Small intestine (tissue), 7 donors: ENCODE results near the gene RASAL2. TPM values are rescaled to one million over a fixed set of nuclear protein-coding genes. Genes with fewer than 3 reads are reported as not detected.

Source experiments
- DNase-seq, 2 donors: peaks; one replicate each; pipeline versions ENCODE4 v3.0.0 to v3.0.0-alpha.2; 2013
- FAIRE-seq: peaks from 2 replicates; lab custom pipeline; 2012; peaks lifted over from hg19 to GRCh38; lab: Jason Lieb, UNC
- H3K27ac ChIP-seq, 3 donors: one replicate each; pipeline ENCODE4 v1.5.1; 2013; ENCODE audit warnings: low read length in 2 of 3, mild to moderate bottlenecking in 2 of 3, control low read depth in 1 of 3, inconsistent platforms in 1 of 3, low read depth in 1 of 3, moderate library complexity in 1 of 3
- H3K27me3 ChIP-seq, 3 donors: one replicate each; pipeline ENCODE4 v1.6.1; 2013; ENCODE audit warnings: low read length in 3 of 3, inconsistent platforms in 1 of 3; ENCODE audit not compliant: control insufficient read depth in 3 of 3, insufficient read depth in 3 of 3
- H3K36me3 ChIP-seq, 3 donors: one replicate each; pipeline ENCODE4 v1.6.1; 2013; ENCODE audit warnings: low read length in 3 of 3, inconsistent platforms in 1 of 3, low read depth in 1 of 3, mild to moderate bottlenecking in 1 of 3, moderate library complexity in 1 of 3; ENCODE audit not compliant: control insufficient read depth in 3 of 3, insufficient read depth in 2 of 3
- H3K4me1 ChIP-seq, 3 donors: one replicate each; pipeline ENCODE4 v1.6.1; 2013; ENCODE audit warnings: low read length in 2 of 3, inconsistent platforms in 1 of 3, low read depth in 1 of 3, mild to moderate bottlenecking in 1 of 3, moderate library complexity in 1 of 3; ENCODE audit not compliant: control insufficient read depth in 3 of 3, insufficient read depth in 2 of 3
- H3K4me3 ChIP-seq, 3 donors: one replicate each; pipeline ENCODE4 v1.5.1; 2013; ENCODE audit warnings: low read length in 3 of 3, control low read depth in 1 of 3, inconsistent platforms in 1 of 3, low read depth in 1 of 3, mild to moderate bottlenecking in 1 of 3, moderate library complexity in 1 of 3
- H3K9me3 ChIP-seq, 2 donors: one replicate each; pipeline ENCODE4 v1.6.1; 2013; ENCODE audit warnings: low read depth in 1 of 2, low read length in 1 of 2; ENCODE audit not compliant: control insufficient read depth in 2 of 2, insufficient read depth in 1 of 2
- WGBS, 3 donors: extraction: QIAGEN DNeasy Blood & Tissue Kit; methylation state at CpG; one replicate each; pipeline ENCODE4 v1.1.7; 2013; 5-methylcytosine and 5-hydroxymethylcytosine counted together
- polyA plus RNA-seq, 4 donors: library from polyadenylated mRNA; stranded (reverse) in 3 of 4; unstranded in 1 of 4; fragments of 200-250 nt in 3 of 4; fragments of 120-200 nt in 1 of 4; gene quantifications; one replicate each; pipeline versions ENCODE4 v1.2.1 to v1.2.3, GENCODE V29; 2013
- donor health status: healthy with polysubstance abuse.
- donor health status: control.
- donor health status: control.
- donor health status: Bipolar disorder and iron deficiency.
- donor health status: healthy.

RASAL2 gene
- polyA plus RNA-seq, 4 donors, result 1.8 to 23.5 (median 3.3) TPM

DNA sequence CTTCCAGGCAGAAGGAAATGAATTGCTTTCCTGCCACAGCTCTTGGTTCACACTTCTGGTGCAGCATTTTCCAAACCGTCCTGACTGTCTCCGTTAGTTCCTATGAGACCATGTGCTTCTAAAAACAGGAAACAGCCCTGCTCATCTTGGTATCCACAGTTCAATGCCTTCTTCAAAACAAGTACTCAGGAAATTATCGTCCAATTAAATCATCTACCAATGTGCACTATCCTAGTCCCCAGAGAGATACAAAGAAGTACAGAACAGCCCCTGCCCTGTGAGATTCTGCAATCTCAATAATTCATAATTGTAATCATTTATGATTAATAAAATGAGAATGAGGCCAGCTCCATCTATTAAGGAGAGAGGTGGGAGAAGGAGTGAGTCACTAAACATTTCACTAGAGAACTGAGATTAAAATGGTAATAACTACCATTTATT lies 391.7 kb downstream of the RASAL2 start:
- H3K4me3 ChIP-seq, result no peak overlapping the region
- FAIRE-seq, result no peak
- peaks cover 0 to 10% (median 0%) of the 10 kb centered on the region in 3 donors for H3K27me3 ChIP-seq
- WGBS, 3 donors, result 55 to 78% (median 66%) methylated on average over 3 of the region's 3 CpGs
- no peaks in the 10 kb centered on the region for H3K36me3 ChIP-seq
- DNase-seq, result no peak
- H3K27ac ChIP-seq, result no peak overlapping the region
- no peaks in the 10 kb centered on the region for H3K9me3 ChIP-seq
- H3K4me1 ChIP-seq, result peaks cover 0 to 12% (median 0%) of the 10 kb centered on the region in 3 donors

- Histone ChIP-seq H3K4me1 (peaks cover 0 to 12% (median 0%) of the 10 kb centered on the region in 3 donors), H3K9me3 (no peaks in the 10 kb centered on the region), H3K27ac (no peak overlapping the region), H3K36me3 (no peaks in the 10 kb centered on the region), H3K4me3 (peak overlapping the region in 1 of 3 donors; percentile 47), H3K27me3 (peaks cover 0 to 10% (median 0%) of the 10 kb centered on the region in 3 donors)
- WGBS, 3 donors, result 41 to 58% (median 41%) methylated on average over 47 to 54 of the region's 54 CpGs
- DNase-seq, result peak in 1 of 2 donors; percentile 33
- FAIRE-seq, result no peak
These were observed 392.5 kb downstream of the RASAL2 start for GRCh38 chr1:178486100-178487069.

DNA sequence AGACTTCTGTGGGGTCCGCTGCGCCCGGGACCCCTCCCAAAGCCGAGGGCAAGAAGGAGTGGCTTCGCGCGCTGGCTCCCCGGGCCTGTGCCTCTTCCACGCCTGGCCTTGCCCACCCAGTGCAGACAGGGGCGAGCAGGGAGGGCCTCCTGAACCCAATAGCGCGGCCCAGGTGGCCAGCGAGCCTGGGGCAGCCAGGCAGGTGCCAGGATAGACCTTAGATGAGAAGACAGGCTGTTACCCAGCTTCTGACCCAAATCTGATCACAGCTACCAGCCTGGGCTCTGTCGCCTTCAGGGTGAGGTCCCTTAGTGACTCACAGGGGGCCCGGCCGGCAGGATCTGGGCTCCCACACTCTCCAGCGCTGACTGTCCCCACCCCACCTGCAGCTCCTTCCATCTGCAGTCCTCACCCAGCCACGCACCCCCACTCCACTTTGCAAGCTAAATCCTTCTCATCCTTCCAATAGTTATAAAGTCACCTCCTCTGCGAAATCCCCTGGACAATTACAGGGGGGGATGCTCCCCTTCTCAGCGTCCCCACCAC lies 393.2 kb downstream of the RASAL2 start:
- Histone ChIP-seq H3K4me3 (peak overlapping the region in 1 of 3 donors; percentile 47), H3K27ac (no peak overlapping the region)
- WGBS, 3 donors, result 43 to 47% (median 43%) methylated on average over 16 to 20 of the region's 20 CpGs

DNA sequence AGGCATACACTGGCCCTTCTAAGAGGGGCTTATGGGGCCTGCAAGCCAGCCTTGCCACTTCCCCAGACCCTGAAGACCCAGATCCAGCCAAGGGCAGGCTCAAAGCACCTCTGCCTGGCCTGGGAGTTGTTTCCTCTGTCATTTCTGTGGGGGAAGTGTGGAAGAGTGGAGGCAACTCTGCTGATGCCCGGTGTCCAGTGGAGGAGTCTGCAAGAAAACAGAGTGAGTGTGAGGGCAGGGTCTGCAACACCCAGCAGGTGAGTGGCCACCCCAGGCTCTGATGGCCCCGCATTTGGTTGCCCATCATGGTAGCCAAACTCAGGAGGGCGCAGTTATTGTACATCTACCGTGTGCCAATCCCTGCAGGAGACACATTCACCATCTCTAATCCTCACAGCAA lies 394.5 kb downstream of the RASAL2 start:
- no peak for FAIRE-seq
- no peaks in the 10 kb centered on the region for H3K36me3 ChIP-seq
- 84 to 95% (median 94%) methylated on average over 4 of the region's 4 CpGs for WGBS, 3 donors
- H3K9me3 ChIP-seq, result no peaks in the 10 kb centered on the region
- H3K4me1 ChIP-seq, result peaks cover 0 to 12% (median 0%) of the 10 kb centered on the region in 3 donors
- DNase-seq, result no peak
- peaks cover 0 to 10% (median 0%) of the 10 kb centered on the region in 3 donors for H3K27me3 ChIP-seq
- no peak overlapping the region for H3K4me3 ChIP-seq
- H3K27ac ChIP-seq, result no peak overlapping the region

More for the DNA sequence above, 393.2 kb downstream of the RASAL2 start:
- Histone ChIP-seq H3K4me1 (peaks cover 0 to 12% (median 0%) of the 10 kb centered on the region in 3 donors), H3K9me3 (no peaks in the 10 kb centered on the region), H3K27me3 (peaks cover 0 to 10% (median 0%) of the 10 kb centered on the region in 3 donors), H3K36me3 (no peaks in the 10 kb centered on the region)
- FAIRE-seq (no peak), DNase-seq (peak in 1 of 2 donors; percentile 26)

GRCh38 chr1:178489399-178489798 lies 395.5 kb downstream of the RASAL2 start:
- Histone ChIP-seq H3K27ac (no peak overlapping the region), H3K27me3 (peaks cover 0 to 10% (median 0%) of the 10 kb centered on the region in 3 donors), H3K9me3 (no peaks in the 10 kb centered on the region), H3K36me3 (no peaks in the 10 kb centered on the region), H3K4me1 (peaks cover 0 to 12% (median 0%) of the 10 kb centered on the region in 3 donors), H3K4me3 (no peak overlapping the region)
- no peak for DNase-seq
- no peak for FAIRE-seq
- WGBS, 3 donors, result 87 to 91% (median 90%) methylated on average over 4 of the region's 4 CpGs

DNA sequence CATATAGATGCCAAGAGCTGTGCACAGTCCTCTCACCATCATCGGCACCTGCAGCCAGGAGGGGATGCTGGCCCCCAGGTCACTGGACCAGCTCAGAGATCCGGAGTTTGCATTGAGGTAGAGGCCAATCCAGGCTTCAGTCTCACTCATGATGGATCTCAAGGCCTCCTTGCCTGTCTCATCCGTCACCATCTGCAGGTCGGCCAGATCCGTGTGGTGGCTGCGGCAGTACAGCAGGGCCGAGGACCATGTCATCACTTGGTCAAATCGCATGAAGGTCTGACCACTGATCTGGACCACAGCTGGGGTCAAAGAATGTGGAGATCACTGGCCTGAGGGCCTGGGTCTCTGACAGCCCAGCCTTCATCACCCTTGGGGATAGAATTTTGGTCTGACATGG lies 396.2 kb downstream of the RASAL2 start:
- FAIRE-seq (no peak), DNase-seq (no peak)
- H3K4me3 ChIP-seq, result no peak overlapping the region
- H3K27me3 ChIP-seq, result peaks cover 0 to 10% (median 0%) of the 10 kb centered on the region in 3 donors
- 91 to 96% (median 95%) methylated on average over 8 of the region's 8 CpGs for WGBS, 3 donors
- H3K27ac ChIP-seq, result no peak overlapping the region
- no peaks in the 10 kb centered on the region for H3K36me3 ChIP-seq
- H3K9me3 ChIP-seq, result no peaks in the 10 kb centered on the region
- peaks cover 0 to 12% (median 0%) of the 10 kb centered on the region in 3 donors for H3K4me1 ChIP-seq

GRCh38 chr1:178490967-178491366 lies 397.1 kb downstream of the RASAL2 start:
- Histone ChIP-seq H3K4me1 (peaks cover 0 to 12% (median 0%) of the 10 kb centered on the region in 3 donors), H3K4me3 (no peak overlapping the region), H3K36me3 (no peaks in the 10 kb centered on the region), H3K27ac (no peak overlapping the region), H3K9me3 (no peaks in the 10 kb centered on the region), H3K27me3 (peaks cover 0 to 10% (median 0%) of the 10 kb centered on the region in 3 donors)
- DNase-seq (no peak), FAIRE-seq (no peak)
- WGBS, 3 donors, result 92 to 94% (median 93%) methylated on average over 9 of the region's 9 CpGs

DNA sequence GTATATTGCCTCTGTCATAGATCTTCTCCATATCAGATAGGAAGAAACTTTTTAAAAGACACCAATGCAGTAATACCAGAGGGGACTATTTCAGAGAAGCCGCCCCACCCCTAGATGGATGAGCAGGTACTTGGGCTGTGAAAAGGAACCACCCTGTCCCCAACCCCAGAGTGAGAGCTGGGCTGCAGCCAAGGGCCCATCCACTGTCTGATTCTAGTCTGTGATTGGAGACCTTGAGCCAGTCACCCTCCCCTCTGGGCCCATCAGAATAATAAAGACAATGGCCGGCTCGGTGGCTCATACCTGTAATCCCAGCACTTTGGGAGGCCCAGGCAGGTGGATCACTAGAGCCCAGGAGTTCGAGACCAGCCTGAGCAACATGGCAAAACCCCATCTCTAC lies 397.8 kb downstream of the RASAL2 start:
- FAIRE-seq (no peak), DNase-seq (no peak)
- 81 to 88% (median 88%) methylated on average over 4 of the region's 4 CpGs for WGBS, 3 donors
- no peaks in the 10 kb centered on the region for H3K36me3 ChIP-seq
- H3K4me3 ChIP-seq, result no peak overlapping the region
- peaks cover 0 to 10% (median 0%) of the 10 kb centered on the region in 3 donors for H3K27me3 ChIP-seq
- H3K27ac ChIP-seq, result no peak overlapping the region
- H3K4me1 ChIP-seq, result peaks cover 0 to 7% (median 0%) of the 10 kb centered on the region in 3 donors
- no peaks in the 10 kb centered on the region for H3K9me3 ChIP-seq
